GM23338 (cell line): Measurements from ENCODE around the gene TUFT1. TPM values are rescaled to one million over a fixed set of nuclear protein-coding genes. Genes with fewer than 3 reads are reported as not detected.

Experiments
- ATAC-seq: fragments of 200-7000 bp; cut with Tn5 transposase; 3 replicates; pipeline ENCODE4 v1.9.1; 2020
- DNase-seq: peaks from one replicate; pipeline ENCODE4 v3.0.0-alpha.2; 2015; ENCODE audit warnings: low spot score
- H2AFZ ChIP-seq: fragments of 200-600 bp; sonication (generic); 2 replicates; pipeline ENCODE4 v1.8.0; 2016; ENCODE audit warnings: antibody characterized with exemption, mild to moderate bottlenecking, moderate library complexity
- H3F3A ChIP-seq: fragments of 200-600 bp; sonication (generic); replicated peaks from 2 replicates; pipeline ENCODE4 v1.8.0; 2017; ENCODE audit warnings: antibody characterized with exemption, mixed run types, low read depth
- H3K27ac ChIP-seq: fragments of 200-600 bp; sonication (generic); 2 replicates; pipeline ENCODE4 v1.6.1; 2016; ENCODE audit warnings: low read depth
- H3K27me3 ChIP-seq: fragments of 200-600 bp; sonication (generic); 2 replicates; pipeline ENCODE4 v1.8.0; 2016; ENCODE audit warnings: mild to moderate bottlenecking, mixed run types, moderate library complexity; ENCODE audit not compliant: insufficient read depth
- H3K36me3 ChIP-seq: fragments of 200-600 bp; sonication (generic); 2 replicates; pipeline ENCODE4 v1.8.0; 2016; ENCODE audit warnings: mild to moderate bottlenecking; ENCODE audit not compliant: insufficient read depth
- H3K4me1 ChIP-seq: fragments of 200-600 bp; sonication (generic); 2 replicates; pipeline ENCODE4 v1.8.0; 2016; ENCODE audit warnings: mild to moderate bottlenecking, moderate library complexity; ENCODE audit not compliant: insufficient read depth
- H3K4me2 ChIP-seq: fragments of 200-600 bp; sonication (generic); 2 replicates; pipeline ENCODE4 v1.7.1; 2017; ENCODE audit warnings: mixed run types
- H3K4me3 ChIP-seq: fragments of 200-600 bp; sonication (generic); 2 replicates; pipeline ENCODE4 v1.6.1; 2016; ENCODE audit warnings: mixed run types
- H3K79me2 ChIP-seq: fragments of 200-600 bp; sonication (generic); replicated peaks from 2 replicates; pipeline ENCODE4 v1.8.0; 2017; ENCODE audit warnings: mild to moderate bottlenecking; ENCODE audit not compliant: insufficient read depth
- H3K9me2 ChIP-seq: fragments of 200-600 bp; sonication (generic); 2 replicates; pipeline ENCODE4 v1.8.0; 2017; ENCODE audit not compliant: insufficient read depth
- H4K20me1 ChIP-seq: fragments of 200-600 bp; sonication (generic); replicated peaks from 2 replicates; pipeline ENCODE4 v1.8.0; 2017; ENCODE audit warnings: mild to moderate bottlenecking; ENCODE audit not compliant: insufficient read depth
- H3K27ac Mint-ChIP-seq: 2 replicates; pipeline ENCODE4 v1.8.0; 2020; ENCODE audit warnings: inconsistent platforms, mild to moderate bottlenecking, moderate library complexity, mixed read lengths
- H3K27me3 Mint-ChIP-seq: 3 replicates; pipeline ENCODE4 v1.8.0; 2022; ENCODE audit warnings: low read depth, mild to moderate bottlenecking, moderate library complexity, mixed read lengths, inconsistent platforms; ENCODE audit not compliant: insufficient read depth, poor library complexity
- H3K36me3 Mint-ChIP-seq: 3 replicates; pipeline ENCODE4 v1.8.0; 2021; ENCODE audit warnings: low read depth, mild to moderate bottlenecking, inconsistent platforms, moderate library complexity, mixed read lengths
- H3K4me1 Mint-ChIP-seq: 3 replicates; pipeline ENCODE4 v1.8.0; 2020; ENCODE audit warnings: mild to moderate bottlenecking, inconsistent platforms, mixed read lengths
- H3K4me3 Mint-ChIP-seq: 3 replicates; pipeline ENCODE4 v1.8.0; 2021; ENCODE audit warnings: moderate library complexity, mild to moderate bottlenecking, inconsistent platforms, mixed read lengths
- H3K9me3 Mint-ChIP-seq: 3 replicates; pipeline ENCODE4 v1.8.0; 2020; ENCODE audit warnings: moderate library complexity, mild to moderate bottlenecking, inconsistent platforms, mixed read lengths
- CREB1 ChIP-seq: fragments of 250-450 bp; sonication (Bioruptor Pico); IDR thresholded peaks from 2 replicates; pipeline ENCODE4 v1.5.0; 2020; ENCODE audit warnings: low read depth, mild to moderate bottlenecking, moderate library complexity
- EZH2 ChIP-seq: fragments of 200-600 bp; sonication (generic); IDR thresholded peaks from one replicate; pipeline ENCODE4 v1.8.0; 2017; ENCODE audit warnings: antibody characterized with exemption, mild to moderate bottlenecking, low read depth; ENCODE audit not compliant: unreplicated experiment
- EZH2phosphoT487 ChIP-seq: fragments of 200-600 bp; sonication (generic); IDR thresholded peaks from one replicate; pipeline ENCODE4 v1.8.1; 2018; ENCODE audit warnings: antibody characterized with exemption; ENCODE audit not compliant: unreplicated experiment
- JUNB ChIP-seq: IDR thresholded peaks from one replicate; pipeline ENCODE4 v1.6.1; 2016; ENCODE audit warnings: antibody characterized with exemption; ENCODE audit not compliant: unreplicated experiment
- NANOG ChIP-seq: IDR thresholded peaks from 2 replicates; pipeline ENCODE4 v1.6.1; 2016; ENCODE audit warnings: antibody characterized with exemption, borderline replicate concordance
- POLR2AphosphoS5 ChIP-seq: IDR thresholded peaks from 2 replicates; pipeline ENCODE4 v1.6.1; 2016; ENCODE audit warnings: antibody characterized with exemption, low read depth
- STAT1 ChIP-seq: IDR thresholded peaks from one replicate; pipeline ENCODE4 v1.6.1; 2016; ENCODE audit warnings: antibody characterized with exemption; ENCODE audit not compliant: unreplicated experiment
- ZNF114 ChIP-seq: fragments of 250-450 bp; sonication (Bioruptor Pico); IDR thresholded peaks from 2 replicates; pipeline ENCODE4 v1.5.0; 2020; ENCODE audit warnings: mild to moderate bottlenecking, moderate library complexity
- ZNF331 ChIP-seq: fragments of 250-450 bp; sonication (Bioruptor Pico); IDR thresholded peaks from 2 replicates; pipeline ENCODE4 v1.5.0; 2020; ENCODE audit warnings: low read depth, mild to moderate bottlenecking, moderate library complexity
- polyA plus RNA-seq: library from polyadenylated mRNA; unstranded; fragments of >200 nt; fragmentation: Nextera tagmentation; extraction: Ambion mirVana; gene quantifications from 2 replicates; pipeline ENCODE4 v1.2.1, GENCODE V29; 2016
- total RNA-seq: library from RNA; depleted of rRNA; stranded (reverse); fragments of >200 nt; shearing (Covaris generic); gene quantifications from 2 replicates; pipeline ENCODE4 v1.2.3, GENCODE V29; 2014
- TF ChIP-seq, protein P1 (sequence below): IDR thresholded peaks from 2 replicates; pipeline ENCODE4 v1.6.1; 2016; ENCODE audit warnings: antibody characterized with exemption
- TF ChIP-seq, protein P2 (sequence below): IDR thresholded peaks from one replicate; pipeline ENCODE4 v1.6.1; 2018; ENCODE audit warnings: antibody characterized with exemption; ENCODE audit not compliant: unreplicated experiment
- TF ChIP-seq, protein P3 (sequence below): fragments of 250-450 bp; sonication (Bioruptor Pico); IDR thresholded peaks from 2 replicates; pipeline ENCODE4 v1.5.0; 2020; ENCODE audit warnings: mild to moderate bottlenecking, moderate library complexity
- TF ChIP-seq, protein P4 (sequence below), 2 experiments: fragments of 200-600 bp in 1 of 2; sonication (generic) in 1 of 2; conservative IDR thresholded peaks; 2 replicates each; pipeline versions ENCODE4 v1.5.1 to v1.6.1; 2016 to 2017; ENCODE audit warnings: antibody characterized with exemption in 2 of 2, low read depth in 2 of 2, mild to moderate bottlenecking in 2 of 2, moderate library complexity in 1 of 2

The TUFT1 gene
- total and polyA plus RNA-seq, 2 experiments from 2014 or later: 6.0 to 11.9 TPM

DNA sequence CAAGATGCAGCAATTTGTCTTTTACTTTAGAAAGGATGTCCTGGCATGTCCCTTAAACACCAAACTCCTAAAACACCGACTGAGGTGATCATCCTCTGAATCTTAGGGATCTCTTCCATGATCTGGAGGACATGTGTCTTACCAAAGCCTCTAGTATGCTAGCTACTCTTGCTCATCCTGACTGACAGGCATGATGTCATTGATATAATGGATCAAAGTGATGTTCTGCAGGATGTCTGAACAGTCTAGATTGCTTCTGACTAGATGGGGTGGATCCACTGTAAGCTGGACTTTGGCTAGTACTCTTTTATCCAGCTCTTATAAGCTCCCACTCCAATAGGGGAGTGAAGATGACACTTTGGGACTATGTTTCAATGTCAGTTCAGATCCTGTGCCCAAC lies 40.2 kb upstream of the TUFT1 start:
- H3K4me1 ChIP-seq: no peaks in the 10 kb centered on the region; the same call in 1 of the 2 replicates
- no peak overlapping the region for H3K27ac Mint-ChIP-seq
- H3K4me3 Mint-ChIP-seq: no peak overlapping the region
- H3K9me2 ChIP-seq: no peaks in the 10 kb centered on the region
- H3K36me3 Mint-ChIP-seq: no peaks in the 10 kb centered on the region
- ATAC-seq: no peak
- peaks cover 4% of the 10 kb centered on the region; the same call in 1 of the 3 replicates for H3K4me1 Mint-ChIP-seq
- H4K20me1 ChIP-seq: no peaks in the 10 kb centered on the region
- H2AFZ ChIP-seq: no peak overlapping the region
- H3K9me3 Mint-ChIP-seq: no peaks in the 10 kb centered on the region
- no peaks in the 10 kb centered on the region for H3K27me3 Mint-ChIP-seq
- TF ChIP-seq POLR2AphosphoS5: no peak
- TF ChIP-seq, protein P1, sequence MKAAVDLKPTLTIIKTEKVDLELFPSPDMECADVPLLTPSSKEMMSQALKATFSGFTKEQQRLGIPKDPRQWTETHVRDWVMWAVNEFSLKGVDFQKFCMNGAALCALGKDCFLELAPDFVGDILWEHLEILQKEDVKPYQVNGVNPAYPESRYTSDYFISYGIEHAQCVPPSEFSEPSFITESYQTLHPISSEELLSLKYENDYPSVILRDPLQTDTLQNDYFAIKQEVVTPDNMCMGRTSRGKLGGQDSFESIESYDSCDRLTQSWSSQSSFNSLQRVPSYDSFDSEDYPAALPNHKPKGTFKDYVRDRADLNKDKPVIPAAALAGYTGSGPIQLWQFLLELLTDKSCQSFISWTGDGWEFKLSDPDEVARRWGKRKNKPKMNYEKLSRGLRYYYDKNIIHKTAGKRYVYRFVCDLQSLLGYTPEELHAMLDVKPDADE: no peak
- TF ChIP-seq, protein P2, sequence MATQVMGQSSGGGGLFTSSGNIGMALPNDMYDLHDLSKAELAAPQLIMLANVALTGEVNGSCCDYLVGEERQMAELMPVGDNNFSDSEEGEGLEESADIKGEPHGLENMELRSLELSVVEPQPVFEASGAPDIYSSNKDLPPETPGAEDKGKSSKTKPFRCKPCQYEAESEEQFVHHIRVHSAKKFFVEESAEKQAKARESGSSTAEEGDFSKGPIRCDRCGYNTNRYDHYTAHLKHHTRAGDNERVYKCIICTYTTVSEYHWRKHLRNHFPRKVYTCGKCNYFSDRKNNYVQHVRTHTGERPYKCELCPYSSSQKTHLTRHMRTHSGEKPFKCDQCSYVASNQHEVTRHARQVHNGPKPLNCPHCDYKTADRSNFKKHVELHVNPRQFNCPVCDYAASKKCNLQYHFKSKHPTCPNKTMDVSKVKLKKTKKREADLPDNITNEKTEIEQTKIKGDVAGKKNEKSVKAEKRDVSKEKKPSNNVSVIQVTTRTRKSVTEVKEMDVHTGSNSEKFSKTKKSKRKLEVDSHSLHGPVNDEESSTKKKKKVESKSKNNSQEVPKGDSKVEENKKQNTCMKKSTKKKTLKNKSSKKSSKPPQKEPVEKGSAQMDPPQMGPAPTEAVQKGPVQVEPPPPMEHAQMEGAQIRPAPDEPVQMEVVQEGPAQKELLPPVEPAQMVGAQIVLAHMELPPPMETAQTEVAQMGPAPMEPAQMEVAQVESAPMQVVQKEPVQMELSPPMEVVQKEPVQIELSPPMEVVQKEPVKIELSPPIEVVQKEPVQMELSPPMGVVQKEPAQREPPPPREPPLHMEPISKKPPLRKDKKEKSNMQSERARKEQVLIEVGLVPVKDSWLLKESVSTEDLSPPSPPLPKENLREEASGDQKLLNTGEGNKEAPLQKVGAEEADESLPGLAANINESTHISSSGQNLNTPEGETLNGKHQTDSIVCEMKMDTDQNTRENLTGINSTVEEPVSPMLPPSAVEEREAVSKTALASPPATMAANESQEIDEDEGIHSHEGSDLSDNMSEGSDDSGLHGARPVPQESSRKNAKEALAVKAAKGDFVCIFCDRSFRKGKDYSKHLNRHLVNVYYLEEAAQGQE: no peak
- TF ChIP-seq, protein P3, sequence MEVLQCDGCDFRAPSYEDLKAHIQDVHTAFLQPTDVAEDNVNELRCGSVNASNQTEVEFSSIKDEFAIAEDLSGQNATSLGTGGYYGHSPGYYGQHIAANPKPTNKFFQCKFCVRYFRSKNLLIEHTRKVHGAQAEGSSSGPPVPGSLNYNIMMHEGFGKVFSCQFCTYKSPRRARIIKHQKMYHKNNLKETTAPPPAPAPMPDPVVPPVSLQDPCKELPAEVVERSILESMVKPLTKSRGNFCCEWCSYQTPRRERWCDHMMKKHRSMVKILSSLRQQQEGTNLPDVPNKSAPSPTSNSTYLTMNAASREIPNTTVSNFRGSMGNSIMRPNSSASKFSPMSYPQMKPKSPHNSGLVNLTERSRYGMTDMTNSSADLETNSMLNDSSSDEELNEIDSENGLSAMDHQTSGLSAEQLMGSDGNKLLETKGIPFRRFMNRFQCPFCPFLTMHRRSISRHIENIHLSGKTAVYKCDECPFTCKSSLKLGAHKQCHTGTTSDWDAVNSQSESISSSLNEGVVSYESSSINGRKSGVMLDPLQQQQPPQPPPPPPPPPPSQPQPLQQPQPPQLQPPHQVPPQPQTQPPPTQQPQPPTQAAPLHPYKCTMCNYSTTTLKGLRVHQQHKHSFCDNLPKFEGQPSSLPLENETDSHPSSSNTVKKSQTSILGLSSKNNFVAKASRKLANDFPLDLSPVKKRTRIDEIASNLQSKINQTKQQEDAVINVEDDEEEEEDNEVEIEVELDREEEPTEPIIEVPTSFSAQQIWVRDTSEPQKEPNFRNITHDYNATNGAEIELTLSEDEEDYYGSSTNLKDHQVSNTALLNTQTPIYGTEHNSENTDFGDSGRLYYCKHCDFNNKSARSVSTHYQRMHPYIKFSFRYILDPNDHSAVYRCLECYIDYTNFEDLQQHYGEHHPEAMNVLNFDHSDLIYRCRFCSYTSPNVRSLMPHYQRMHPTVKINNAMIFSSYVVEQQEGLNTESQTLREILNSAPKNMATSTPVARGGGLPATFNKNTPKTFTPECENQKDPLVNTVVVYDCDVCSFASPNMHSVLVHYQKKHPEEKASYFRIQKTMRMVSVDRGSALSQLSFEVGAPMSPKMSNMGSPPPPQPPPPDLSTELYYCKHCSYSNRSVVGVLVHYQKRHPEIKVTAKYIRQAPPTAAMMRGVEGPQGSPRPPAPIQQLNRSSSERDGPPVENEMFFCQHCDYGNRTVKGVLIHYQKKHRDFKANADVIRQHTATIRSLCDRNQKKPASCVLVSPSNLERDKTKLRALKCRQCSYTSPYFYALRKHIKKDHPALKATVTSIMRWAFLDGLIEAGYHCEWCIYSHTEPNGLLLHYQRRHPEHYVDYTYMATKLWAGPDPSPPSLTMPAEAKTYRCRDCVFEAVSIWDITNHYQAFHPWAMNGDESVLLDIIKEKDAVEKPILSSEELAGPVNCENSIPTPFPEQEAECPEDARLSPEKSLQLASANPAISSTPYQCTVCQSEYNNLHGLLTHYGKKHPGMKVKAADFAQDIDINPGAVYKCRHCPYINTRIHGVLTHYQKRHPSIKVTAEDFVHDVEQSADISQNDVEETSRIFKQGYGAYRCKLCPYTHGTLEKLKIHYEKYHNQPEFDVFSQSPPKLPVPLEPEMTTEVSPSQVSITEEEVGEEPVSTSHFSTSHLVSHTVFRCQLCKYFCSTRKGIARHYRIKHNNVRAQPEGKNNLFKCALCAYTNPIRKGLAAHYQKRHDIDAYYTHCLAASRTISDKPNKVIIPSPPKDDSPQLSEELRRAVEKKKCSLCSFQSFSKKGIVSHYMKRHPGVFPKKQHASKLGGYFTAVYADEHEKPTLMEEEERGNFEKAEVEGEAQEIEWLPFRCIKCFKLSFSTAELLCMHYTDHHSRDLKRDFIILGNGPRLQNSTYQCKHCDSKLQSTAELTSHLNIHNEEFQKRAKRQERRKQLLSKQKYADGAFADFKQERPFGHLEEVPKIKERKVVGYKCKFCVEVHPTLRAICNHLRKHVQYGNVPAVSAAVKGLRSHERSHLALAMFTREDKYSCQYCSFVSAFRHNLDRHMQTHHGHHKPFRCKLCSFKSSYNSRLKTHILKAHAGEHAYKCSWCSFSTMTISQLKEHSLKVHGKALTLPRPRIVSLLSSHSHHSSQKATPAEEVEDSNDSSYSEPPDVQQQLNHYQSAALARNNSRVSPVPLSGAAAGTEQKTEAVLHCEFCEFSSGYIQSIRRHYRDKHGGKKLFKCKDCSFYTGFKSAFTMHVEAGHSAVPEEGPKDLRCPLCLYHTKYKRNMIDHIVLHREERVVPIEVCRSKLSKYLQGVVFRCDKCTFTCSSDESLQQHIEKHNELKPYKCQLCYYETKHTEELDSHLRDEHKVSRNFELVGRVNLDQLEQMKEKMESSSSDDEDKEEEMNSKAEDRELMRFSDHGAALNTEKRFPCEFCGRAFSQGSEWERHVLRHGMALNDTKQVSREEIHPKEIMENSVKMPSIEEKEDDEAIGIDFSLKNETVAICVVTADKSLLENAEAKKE (CRISPR knock-in tag): no peak
- TF ChIP-seq JUNB: no peak
- no peak for TF ChIP-seq CREB1 (CRISPR knock-in tag)
- no peak for TF ChIP-seq ZNF114 (CRISPR knock-in tag)
- TF ChIP-seq NANOG: no peak
- TF ChIP-seq ZNF331: no peak
- TF ChIP-seq, protein P4, sequence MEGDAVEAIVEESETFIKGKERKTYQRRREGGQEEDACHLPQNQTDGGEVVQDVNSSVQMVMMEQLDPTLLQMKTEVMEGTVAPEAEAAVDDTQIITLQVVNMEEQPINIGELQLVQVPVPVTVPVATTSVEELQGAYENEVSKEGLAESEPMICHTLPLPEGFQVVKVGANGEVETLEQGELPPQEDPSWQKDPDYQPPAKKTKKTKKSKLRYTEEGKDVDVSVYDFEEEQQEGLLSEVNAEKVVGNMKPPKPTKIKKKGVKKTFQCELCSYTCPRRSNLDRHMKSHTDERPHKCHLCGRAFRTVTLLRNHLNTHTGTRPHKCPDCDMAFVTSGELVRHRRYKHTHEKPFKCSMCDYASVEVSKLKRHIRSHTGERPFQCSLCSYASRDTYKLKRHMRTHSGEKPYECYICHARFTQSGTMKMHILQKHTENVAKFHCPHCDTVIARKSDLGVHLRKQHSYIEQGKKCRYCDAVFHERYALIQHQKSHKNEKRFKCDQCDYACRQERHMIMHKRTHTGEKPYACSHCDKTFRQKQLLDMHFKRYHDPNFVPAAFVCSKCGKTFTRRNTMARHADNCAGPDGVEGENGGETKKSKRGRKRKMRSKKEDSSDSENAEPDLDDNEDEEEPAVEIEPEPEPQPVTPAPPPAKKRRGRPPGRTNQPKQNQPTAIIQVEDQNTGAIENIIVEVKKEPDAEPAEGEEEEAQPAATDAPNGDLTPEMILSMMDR (conservative IDR thresholded peaks at IDR 0.05; ENCODE audit: low read depth in 2 of 2): no peak
- TF ChIP-seq EZH2phosphoT487: no peak
- TF ChIP-seq EZH2: no peak
- TF ChIP-seq STAT1: no peak
- no peak overlapping the region for H3K4me2 ChIP-seq
- no peaks in the 10 kb centered on the region for H3K79me2 ChIP-seq
- H3K27ac ChIP-seq: no peak overlapping the region
- no peaks in the 10 kb centered on the region for H3K27me3 ChIP-seq
- no peaks in the 10 kb centered on the region for H3F3A ChIP-seq
- no peak for DNase-seq
- H3K4me3 ChIP-seq: no peak overlapping the region
- no peaks in the 10 kb centered on the region for H3K36me3 ChIP-seq
